Activated B cell treated with CpG ODN at 0.5 μM for 24 hours (primary cell): ENCODE data around the gene LRRC37A2. TPM values are rescaled to one million over a fixed set of nuclear protein-coding genes. Genes with fewer than 3 reads are reported as not detected.
A peak's percentile ranks its signal among the peaks of the same experiment; 100 is the strongest.
"Not testable (repeated sequence)": the region's sequence is repeated elsewhere in the genome, so short reads cannot be mapped to it uniquely, and the experiment has no call there.

Experiments used
- ATAC-seq: fragments of 200-7000 bp; cut with Tn5 transposase; one replicate; pipeline ENCODE4 v1.10.0; 2021; ENCODE audit warnings: low read depth, mild to moderate bottlenecking, moderate library complexity
- CTCF ChIA-PET: fragments of 350-600 bp; sonication (Branson Sonifier 250); formaldehyde crosslinking; loops from one replicate; lab custom pipeline; 2021; ENCODE audit warnings: antibody characterized with exemption; lab: Charles Lee
- POLR2A ChIA-PET: fragments of 350-600 bp; sonication (Branson Sonifier 250); formaldehyde crosslinking; loops from one replicate; lab custom pipeline; 2021; ENCODE audit warnings: antibody characterized with exemption; lab: Charles Lee
- DNase-seq: peaks from one replicate; pipeline ENCODE4 v3.0.0; 2022
- H3K27ac Mint-ChIP-seq: one replicate; pipeline ENCODE4 v1.8.0; 2020; ENCODE audit warnings: mixed read lengths
- H3K27me3 Mint-ChIP-seq: one replicate; pipeline ENCODE4 v1.8.0; 2021; ENCODE audit warnings: mixed read lengths
- H3K36me3 Mint-ChIP-seq: one replicate; pipeline ENCODE4 v1.8.0; 2021; ENCODE audit warnings: low read depth, mixed read lengths
- H3K4me1 Mint-ChIP-seq: one replicate; pipeline ENCODE4 v1.8.0; 2021; ENCODE audit warnings: mixed read lengths
- H3K4me3 Mint-ChIP-seq: one replicate; pipeline ENCODE4 v1.8.0; 2020; ENCODE audit warnings: mild to moderate bottlenecking, mixed read lengths
- H3K9me3 Mint-ChIP-seq: one replicate; pipeline ENCODE4 v1.8.0; 2020; ENCODE audit warnings: mixed read lengths
- intact Hi-C: fragments of 100-400 bp; cut with micrococcal nuclease; formaldehyde crosslinking; loops from one replicate; pipeline ENCODE4 v1.15.1; 2024
- total RNA-seq: library from RNA; stranded (reverse); gene quantifications from 2 replicates; pipeline ENCODE4 v1.2.3, GENCODE V29; 2022

Gene LRRC37A2
- total RNA-seq, 1 donor from 2014 or later = 31.2 TPM

- intact Hi-C loops, H3K27me3 Mint-ChIP-seq, H3K4me1 Mint-ChIP-seq, H3K27ac Mint-ChIP-seq, CTCF ChIA-PET, H3K9me3 Mint-ChIP-seq, POLR2A ChIA-PET, H3K36me3 Mint-ChIP-seq, H3K4me3 Mint-ChIP-seq, DNase-seq: not testable (repeated sequence)
- peak; percentile 98 for ATAC-seq
These were observed 90.9 kb downstream of the LRRC37A2 start for GRCh38 chr17:46603125-46603524.

Other genes starting within 250 kb of the LRRC37A2 start
- 10.0 and 12.3 TPM in 2 replicates for gene LRRC37A, start 217.3 kb upstream of the LRRC37A2 start, total RNA-seq
- gene ARL17B, start 150.7 kb upstream of the LRRC37A2 start, total RNA-seq = 35.7 and 43.3 TPM in 2 replicates
- gene ARL17A, start 67.2 kb downstream of the LRRC37A2 start, total RNA-seq = 40.0 and 57.2 TPM in 2 replicates
- 107 and 117 TPM in 2 replicates for gene NSF, start 78.2 kb downstream of the LRRC37A2 start, total RNA-seq